ENCODE measurements around the gene PPFIA3. TPM values are rescaled to one million over a fixed set of nuclear protein-coding genes. Genes with fewer than 3 reads are reported as not detected.
"Not testable (repeated sequence)": the region's sequence is repeated elsewhere in the genome, so short reads cannot be mapped to it uniquely, and the experiment has no call there.

Gene PPFIA3
- total and polyA plus RNA-seq, 2 of the 4 experiments (the other 2 are of a cell fraction) = 0.90 to 2.4 TPM

GRCh38 chr19:49145573-49146407 lies 26.4 kb downstream of the PPFIA3 start (continued):
- TF ChIP-seq ELK1 (IDR thresholded peaks at IDR 0.05; ENCODE audit: borderline replicate concordance, low read depth, low read length) = no peak

- H3K9me1 ChIP-seq (ENCODE audit: insufficient read depth, low read length); H2AK9ac ChIP-seq (replicated peaks; ENCODE audit: low read depth, low read length, poor library complexity); H3K4me3 ChIP-seq (ENCODE audit: insufficient read depth, low read depth, low read length); H4K5ac ChIP-seq (ENCODE audit: low read depth, low read length); H3K14ac ChIP-seq (replicated peaks; ENCODE audit: low read depth, low read length); H2BK15ac ChIP-seq (ENCODE audit: low read depth, low read length); H3K18ac ChIP-seq (ENCODE audit: low read depth, low read length); H3K9ac ChIP-seq (ENCODE audit: low read depth, low read length); H4K91ac ChIP-seq (ENCODE audit: insufficient read depth, low read depth, low read length); H3K79me1 ChIP-seq (ENCODE audit: low read depth in 1 of 2, low read length in 2 of 2); H2BK5ac ChIP-seq (ENCODE audit: low read depth, low read length, poor library complexity, severe bottlenecking); H4K20me1 ChIP-seq (ENCODE audit: insufficient read depth, low read length); H2BK120ac ChIP-seq (ENCODE audit: low read depth, low read length); H3K23ac ChIP-seq (ENCODE audit: low read depth, low read length); H3K27ac ChIP-seq (ENCODE audit: insufficient read depth, low read length); ATAC-seq (ENCODE audit: low read depth); H3K27me3 ChIP-seq (ENCODE audit: control insufficient read depth, insufficient read depth, low read length); H3K9me3 ChIP-seq (ENCODE audit: control insufficient read depth, insufficient read depth, low read length); H3K4ac ChIP-seq (ENCODE audit: low read depth, low read length); in situ Hi-C loops (cut with MboI; ENCODE audit: low sequenced_read_pairs); dilution Hi-C loops (cut with HindIII; ENCODE audit: low sequenced_read_pairs, unreplicated experiment); H2BK20ac ChIP-seq (ENCODE audit: low read depth, low read length); H3K36me3 ChIP-seq (ENCODE audit: control insufficient read depth, insufficient read depth, low read length); BruUV-seq (replicated peaks); H3K56ac ChIP-seq (ENCODE audit: extremely low read depth, insufficient read depth, low read length); POLR2A ChIA-PET (ENCODE audit: unreplicated experiment): not testable (repeated sequence)
- Histone ChIP-seq H2AFZ (replicated peaks; ENCODE audit: low read length, poor library complexity) (peak overlapping the region; percentile 94), H2AK5ac (ENCODE audit: low read depth, low read length) (peak overlapping the region; percentile 13; the same call in 1 of the 2 replicates), H3K4me2 (ENCODE audit: low read depth, low read length) (peak overlapping the region; percentile 87), H4K8ac (ENCODE audit: low read depth in 2 of 2, low read length in 2 of 2) (peak overlapping the region; percentile 41 to 80; a peak in 2 of 4 replicates), H3K4me1 (ENCODE audit: control insufficient read depth, insufficient read depth, low read length) (peaks cover 12% of the 10 kb centered on the region)
- intact Hi-C loops (cut with micrococcal nuclease) = loop anchor here (1.0 kb wide), 1 partner anchor 48 kb away; no protein-coding TSS in a partner anchor
- DNase-seq = peak; percentile 19
- 10% methylated on average over 2 of the region's 7 CpGs; no CpG with 5 or more reads in 1 of the 2 experiments for WGBS, 2 experiments (ENCODE audit: extremely low coverage in 2 of 2, insufficient read length in 1 of 2)
- CTCF ChIA-PET = interaction anchor here (0.6 to 2.0 kb wide), 8 partner anchors 10 to 176 kb away, joined by 3 to 10 read pairs (median 3); partner anchors contain the start of gene LIN7B
These were observed 27.0 kb downstream of the PPFIA3 start for GRCh38 chr19:49146408-49146770.
